LNCAP (cell line): ENCODE results near the gene DDX41.

ENCODE experiments used
- CTCF ChIP-seq: fragments of 450-650 bp; IDR thresholded peaks from 2 replicates; pipeline ENCODE4 v1.5.1; 2017; ENCODE audit warnings: mild to moderate bottlenecking

Gene DDX41

GRCh38 chr5:177478711-177479646, 37.8 kb downstream of the DDX41 start:
- TF ChIP-seq CTCF = no peak

- no peak for TF ChIP-seq CTCF
These were observed 38.9 kb downstream of the DDX41 start for GRCh38 chr5:177477701-177478477.

GRCh38 chr5:177476531-177477233, 40.1 kb downstream of the DDX41 start:
- no peak for TF ChIP-seq CTCF

GRCh38 chr5:177475563-177476427, 41.0 kb downstream of the DDX41 start:
- no peak for TF ChIP-seq CTCF

GRCh38 chr5:177474846-177475562, 41.8 kb downstream of the DDX41 start:
- TF ChIP-seq CTCF = no peak

- TF ChIP-seq CTCF = no peak
These were observed 42.7 kb downstream of the DDX41 start for GRCh38 chr5:177474002-177474476.
